ENCODE results near the gene CENPP. TPM values are rescaled to one million over a fixed set of nuclear protein-coding genes. Genes with fewer than 3 reads are reported as not detected.

The CENPP gene
- total and polyA plus RNA-seq, 4 donors = 0.62 to 8.7 (median 1.3) TPM

DNA sequence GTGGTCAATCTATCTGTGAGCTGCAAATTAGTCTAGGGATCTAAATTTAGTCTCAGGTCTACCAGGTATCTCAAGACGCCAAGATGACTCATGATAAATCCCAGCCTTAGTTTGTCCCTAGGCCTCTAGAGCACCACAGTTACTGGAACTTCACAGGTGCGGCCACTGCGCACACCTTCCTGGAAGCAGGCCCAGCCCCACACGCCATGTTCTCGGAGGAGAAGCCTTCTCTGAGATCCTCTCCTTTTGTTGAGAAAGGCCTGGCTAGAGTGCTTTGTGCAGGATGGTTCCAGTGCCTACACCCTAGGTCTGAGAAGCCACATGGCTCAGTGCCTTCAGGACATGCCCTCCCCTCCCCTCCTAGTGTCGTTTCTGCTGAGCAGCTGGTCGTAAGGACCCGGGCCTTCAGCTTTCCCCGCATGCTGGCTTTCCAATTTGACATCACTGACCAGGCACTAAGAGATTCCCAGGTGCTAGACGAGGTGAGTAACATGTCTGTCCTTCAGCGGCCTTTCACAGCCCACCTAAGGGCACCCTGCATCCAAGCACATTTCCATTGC lies 292.3 kb downstream of the CENPP start:
- Histone ChIP-seq H3K9ac (ENCODE audit: low read depth in 1 of 2, low read length in 2 of 2) (peak overlapping the region in 1 of 2 donors; percentile 39), H3K4me1 (ENCODE audit: control insufficient read depth in 4 of 4, insufficient read depth in 4 of 4, low read length in 3 of 4) (peaks cover 5 to 37% (median 31%) of the 10 kb centered on the region in 4 donors), H3K4me3 (ENCODE audit: low read depth in 1 of 3, low read length in 3 of 3) (no peak overlapping the region), H3K27me3 (ENCODE audit: control insufficient read depth in 4 of 4, insufficient read depth in 4 of 4, low read length in 3 of 4) (no peaks in the 10 kb centered on the region), H3K27ac (ENCODE audit: low read depth in 1 of 2, low read length in 2 of 2) (peak overlapping the region; percentile 83 to 86), H3K36me3 (ENCODE audit: control insufficient read depth in 4 of 4, insufficient read depth in 3 of 4, low read depth in 1 of 4, low read length in 3 of 4) (peaks cover 0 to 2% (median 0%) of the 10 kb centered on the region in 4 donors), H3K9me3 (ENCODE audit: control insufficient read depth in 4 of 4, low read length in 3 of 4) (no peaks in the 10 kb centered on the region)
- no peak for TF ChIP-seq YY1 (IDR thresholded peaks at IDR 0.05)
- TF ChIP-seq HNF4G (IDR thresholded peaks at IDR 0.05) = no peak
- TF ChIP-seq, protein P1, sequence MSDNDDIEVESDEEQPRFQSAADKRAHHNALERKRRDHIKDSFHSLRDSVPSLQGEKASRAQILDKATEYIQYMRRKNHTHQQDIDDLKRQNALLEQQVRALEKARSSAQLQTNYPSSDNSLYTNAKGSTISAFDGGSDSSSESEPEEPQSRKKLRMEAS (IDR thresholded peaks at IDR 0.05) = no peak
- no peak for TF ChIP-seq GABPA (IDR thresholded peaks at IDR 0.05 in 1 of 2, conservative IDR thresholded peaks at IDR 0.05 in 1 of 2)
- TF ChIP-seq HNF4A (conservative IDR thresholded peaks at IDR 0.05) = no peak
- no peak for TF ChIP-seq RXRA (IDR thresholded peaks at IDR 0.05)
- no peak for TF ChIP-seq JUND (IDR thresholded peaks at IDR 0.05)
- TF ChIP-seq EGR1 (IDR thresholded peaks at IDR 0.05; ENCODE audit: low read depth in 2 of 2) = no peak
- TF ChIP-seq FOXA1 (IDR thresholded peaks at IDR 0.05) = no peak
- TF ChIP-seq FOXA2 (IDR thresholded peaks at IDR 0.05) = no peak
- TF ChIP-seq TAF1 (conservative IDR thresholded peaks at IDR 0.05) = no peak
- no peak for TF ChIP-seq NR2F2 (IDR thresholded peaks at IDR 0.05)
- TF ChIP-seq, protein P2, sequence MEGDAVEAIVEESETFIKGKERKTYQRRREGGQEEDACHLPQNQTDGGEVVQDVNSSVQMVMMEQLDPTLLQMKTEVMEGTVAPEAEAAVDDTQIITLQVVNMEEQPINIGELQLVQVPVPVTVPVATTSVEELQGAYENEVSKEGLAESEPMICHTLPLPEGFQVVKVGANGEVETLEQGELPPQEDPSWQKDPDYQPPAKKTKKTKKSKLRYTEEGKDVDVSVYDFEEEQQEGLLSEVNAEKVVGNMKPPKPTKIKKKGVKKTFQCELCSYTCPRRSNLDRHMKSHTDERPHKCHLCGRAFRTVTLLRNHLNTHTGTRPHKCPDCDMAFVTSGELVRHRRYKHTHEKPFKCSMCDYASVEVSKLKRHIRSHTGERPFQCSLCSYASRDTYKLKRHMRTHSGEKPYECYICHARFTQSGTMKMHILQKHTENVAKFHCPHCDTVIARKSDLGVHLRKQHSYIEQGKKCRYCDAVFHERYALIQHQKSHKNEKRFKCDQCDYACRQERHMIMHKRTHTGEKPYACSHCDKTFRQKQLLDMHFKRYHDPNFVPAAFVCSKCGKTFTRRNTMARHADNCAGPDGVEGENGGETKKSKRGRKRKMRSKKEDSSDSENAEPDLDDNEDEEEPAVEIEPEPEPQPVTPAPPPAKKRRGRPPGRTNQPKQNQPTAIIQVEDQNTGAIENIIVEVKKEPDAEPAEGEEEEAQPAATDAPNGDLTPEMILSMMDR (IDR thresholded peaks at IDR 0.05; ENCODE audit: low read depth, low read length, missing input control) = no peak
- TF ChIP-seq, protein P3, sequence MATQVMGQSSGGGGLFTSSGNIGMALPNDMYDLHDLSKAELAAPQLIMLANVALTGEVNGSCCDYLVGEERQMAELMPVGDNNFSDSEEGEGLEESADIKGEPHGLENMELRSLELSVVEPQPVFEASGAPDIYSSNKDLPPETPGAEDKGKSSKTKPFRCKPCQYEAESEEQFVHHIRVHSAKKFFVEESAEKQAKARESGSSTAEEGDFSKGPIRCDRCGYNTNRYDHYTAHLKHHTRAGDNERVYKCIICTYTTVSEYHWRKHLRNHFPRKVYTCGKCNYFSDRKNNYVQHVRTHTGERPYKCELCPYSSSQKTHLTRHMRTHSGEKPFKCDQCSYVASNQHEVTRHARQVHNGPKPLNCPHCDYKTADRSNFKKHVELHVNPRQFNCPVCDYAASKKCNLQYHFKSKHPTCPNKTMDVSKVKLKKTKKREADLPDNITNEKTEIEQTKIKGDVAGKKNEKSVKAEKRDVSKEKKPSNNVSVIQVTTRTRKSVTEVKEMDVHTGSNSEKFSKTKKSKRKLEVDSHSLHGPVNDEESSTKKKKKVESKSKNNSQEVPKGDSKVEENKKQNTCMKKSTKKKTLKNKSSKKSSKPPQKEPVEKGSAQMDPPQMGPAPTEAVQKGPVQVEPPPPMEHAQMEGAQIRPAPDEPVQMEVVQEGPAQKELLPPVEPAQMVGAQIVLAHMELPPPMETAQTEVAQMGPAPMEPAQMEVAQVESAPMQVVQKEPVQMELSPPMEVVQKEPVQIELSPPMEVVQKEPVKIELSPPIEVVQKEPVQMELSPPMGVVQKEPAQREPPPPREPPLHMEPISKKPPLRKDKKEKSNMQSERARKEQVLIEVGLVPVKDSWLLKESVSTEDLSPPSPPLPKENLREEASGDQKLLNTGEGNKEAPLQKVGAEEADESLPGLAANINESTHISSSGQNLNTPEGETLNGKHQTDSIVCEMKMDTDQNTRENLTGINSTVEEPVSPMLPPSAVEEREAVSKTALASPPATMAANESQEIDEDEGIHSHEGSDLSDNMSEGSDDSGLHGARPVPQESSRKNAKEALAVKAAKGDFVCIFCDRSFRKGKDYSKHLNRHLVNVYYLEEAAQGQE (IDR thresholded peaks at IDR 0.05) = no peak
- TF ChIP-seq RAD21 (IDR thresholded peaks at IDR 0.05) = no peak
- WGBS = 93% methylated on average over 11 of the region's 11 CpGs
- no peak for DNase-seq (ENCODE audit: low spot score)

DNA sequence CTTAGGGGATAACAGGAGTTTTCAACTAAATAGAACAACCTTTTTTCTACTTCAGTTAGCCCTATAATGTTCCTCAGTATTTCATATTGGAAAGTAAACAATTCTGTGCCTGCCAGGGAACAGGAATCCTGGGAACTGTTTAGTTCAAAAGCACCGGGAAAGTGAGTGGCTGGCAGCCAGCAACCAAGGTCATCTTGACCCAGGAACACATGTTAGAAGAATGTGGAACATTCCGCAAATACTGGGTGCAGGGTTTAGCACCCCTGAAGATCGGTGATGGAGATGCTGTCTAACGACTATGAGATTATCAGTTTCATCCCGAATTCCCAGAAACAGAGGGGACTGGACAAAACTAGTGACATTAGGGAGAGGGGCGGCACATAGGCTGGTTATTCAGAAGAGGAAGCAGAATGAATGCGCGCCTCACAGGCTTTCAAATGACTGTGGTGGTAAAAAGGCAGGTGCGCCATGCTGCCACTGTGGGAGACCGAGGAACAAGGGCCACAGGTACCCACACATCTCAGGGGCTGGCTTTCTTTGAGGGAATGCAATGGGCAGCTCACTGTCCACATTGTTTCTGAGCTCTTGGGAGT lies 293.0 kb downstream of the CENPP start:
- H3K4me3 ChIP-seq (ENCODE audit: low read depth in 1 of 3, low read length in 3 of 3) = no peak overlapping the region
- H3K27me3 ChIP-seq (ENCODE audit: control insufficient read depth in 4 of 4, insufficient read depth in 4 of 4, low read length in 3 of 4) = no peaks in the 10 kb centered on the region
- peaks cover 5 to 37% (median 31%) of the 10 kb centered on the region in 4 donors for H3K4me1 ChIP-seq (ENCODE audit: control insufficient read depth in 4 of 4, insufficient read depth in 4 of 4, low read length in 3 of 4)
- no peak overlapping the region for H3K9ac ChIP-seq (ENCODE audit: low read depth in 1 of 2, low read length in 2 of 2)
- DNase-seq (ENCODE audit: low spot score) = no peak
- H3K27ac ChIP-seq (ENCODE audit: low read depth in 1 of 2, low read length in 2 of 2) = peak overlapping the region; percentile 83 to 86
- peaks cover 0 to 2% (median 0%) of the 10 kb centered on the region in 4 donors for H3K36me3 ChIP-seq (ENCODE audit: control insufficient read depth in 4 of 4, insufficient read depth in 3 of 4, low read depth in 1 of 4, low read length in 3 of 4)
- 76% methylated on average over 10 of the region's 10 CpGs for WGBS
- no peaks in the 10 kb centered on the region for H3K9me3 ChIP-seq (ENCODE audit: control insufficient read depth in 4 of 4, low read length in 3 of 4)
- TF ChIP-seq, protein P1 (IDR thresholded peaks at IDR 0.05) = peak; percentile 98
- peak; percentile 48 to 57 for TF ChIP-seq HNF4A (conservative IDR thresholded peaks at IDR 0.05)
- TF ChIP-seq SP1 (IDR thresholded peaks at IDR 0.05) = peak; percentile 55
- TF ChIP-seq EGR1 (IDR thresholded peaks at IDR 0.05; ENCODE audit: low read depth in 2 of 2) = peak in 1 of 2 donors; percentile 30
- no peak for TF ChIP-seq FOXA2 (IDR thresholded peaks at IDR 0.05)
- TF ChIP-seq, protein P3 (IDR thresholded peaks at IDR 0.05) = peak; percentile 52
- TF ChIP-seq, protein P4, sequence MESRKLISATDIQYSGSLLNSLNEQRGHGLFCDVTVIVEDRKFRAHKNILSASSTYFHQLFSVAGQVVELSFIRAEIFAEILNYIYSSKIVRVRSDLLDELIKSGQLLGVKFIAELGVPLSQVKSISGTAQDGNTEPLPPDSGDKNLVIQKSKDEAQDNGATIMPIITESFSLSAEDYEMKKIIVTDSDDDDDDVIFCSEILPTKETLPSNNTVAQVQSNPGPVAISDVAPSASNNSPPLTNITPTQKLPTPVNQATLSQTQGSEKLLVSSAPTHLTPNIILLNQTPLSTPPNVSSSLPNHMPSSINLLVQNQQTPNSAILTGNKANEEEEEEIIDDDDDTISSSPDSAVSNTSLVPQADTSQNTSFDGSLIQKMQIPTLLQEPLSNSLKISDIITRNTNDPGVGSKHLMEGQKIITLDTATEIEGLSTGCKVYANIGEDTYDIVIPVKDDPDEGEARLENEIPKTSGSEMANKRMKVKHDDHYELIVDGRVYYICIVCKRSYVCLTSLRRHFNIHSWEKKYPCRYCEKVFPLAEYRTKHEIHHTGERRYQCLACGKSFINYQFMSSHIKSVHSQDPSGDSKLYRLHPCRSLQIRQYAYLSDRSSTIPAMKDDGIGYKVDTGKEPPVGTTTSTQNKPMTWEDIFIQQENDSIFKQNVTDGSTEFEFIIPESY (IDR thresholded peaks at IDR 0.05) = peak; percentile 52
- TF ChIP-seq, protein P2 (IDR thresholded peaks at IDR 0.05; ENCODE audit: low read depth, low read length, missing input control) = no peak
